Endothelial cell of umbilical vein (primary cell): ENCODE measurements around the gene CTDP1. TPM values are rescaled to one million over a fixed set of nuclear protein-coding genes. Genes with fewer than 3 reads are reported as not detected.

Experiments
- BruUV-seq: library from RNA; stranded (reverse); fragments of 400-500 nt; replicated peaks from 2 replicates; lab custom pipeline; 2021; lab: Mats Ljungman, UMichigan
- CTCF ChIA-PET: fragments of 300-600, 350-600 bp; sonication (Branson Sonifier 250); formaldehyde crosslinking; loops from one replicate; lab custom pipeline; 2021; ENCODE audit warnings: antibody characterized with exemption, inconsistent platforms; lab: Charles Lee
- POLR2A ChIA-PET: fragments of 300-600, 350-600 bp; sonication (Branson Sonifier 250); formaldehyde crosslinking; loops from one replicate; lab custom pipeline; 2021; ENCODE audit warnings: antibody characterized with exemption, inconsistent platforms; lab: Charles Lee
- DNase-seq: peaks from one replicate; pipeline ENCODE4 v3.0.0-alpha.2; 2011; ENCODE audit warnings: low read depth, low spot score
- FAIRE-seq: peaks from 2 replicates; lab custom pipeline; 2011; peaks lifted over from hg19 to GRCh38; lab: Jason Lieb, UNC
- H2AFZ ChIP-seq: 2 replicates; pipeline ENCODE4 v1.6.0; 2012; ENCODE audit warnings: low read depth, low read length, control low read depth, inconsistent platforms
- H3K27ac ChIP-seq: 2 replicates; pipeline ENCODE4 v1.5.1; 2011; ENCODE audit warnings: low read depth, mild to moderate bottlenecking, control low read depth, low read length, moderate library complexity; ENCODE audit not compliant: insufficient read depth
- H3K27me3 ChIP-seq, 2 experiments: 2 replicates each; pipeline versions ENCODE4 v1.6.0 to v1.6.1; 2011; ENCODE audit warnings: low read length in 2 of 2, mixed read lengths in 1 of 2; ENCODE audit not compliant: control insufficient read depth in 2 of 2, insufficient read depth in 2 of 2
- H3K36me3 ChIP-seq, 2 experiments: 2 replicates in 1 of 2; 3 replicates in 1 of 2; pipeline ENCODE4 v1.5.1; 2011; ENCODE audit warnings: low read length in 2 of 2, mild to moderate bottlenecking in 1 of 2, moderate library complexity in 1 of 2; ENCODE audit not compliant: control insufficient read depth in 2 of 2, insufficient read depth in 2 of 2; ENCODE audit errors: extremely low read depth in 1 of 2
- H3K4me1 ChIP-seq: 3 replicates; pipeline ENCODE4 v1.5.1; 2011; ENCODE audit warnings: mild to moderate bottlenecking, low read length; ENCODE audit not compliant: control insufficient read depth, insufficient read depth; ENCODE audit errors: extremely low read depth
- H3K4me2 ChIP-seq: 2 replicates; pipeline ENCODE4 v1.6.1; 2011; ENCODE audit warnings: low read length, control low read depth, mixed read lengths; ENCODE audit not compliant: insufficient read depth
- H3K4me3 ChIP-seq, 3 experiments: fragments of 200-600 bp in 1 of 3; sonication (generic), shearing (Covaris generic) in 1 of 3; replicated peaks in 1 of 3; 2 replicates each; pipeline ENCODE4 v1.5.1; 2011 to 2016; ENCODE audit warnings: control low read depth in 3 of 3, low read length in 3 of 3, mild to moderate bottlenecking in 2 of 3, inconsistent platforms in 1 of 3, low read depth in 1 of 3, moderate library complexity in 1 of 3; ENCODE audit not compliant: insufficient read depth in 1 of 3
- H3K79me2 ChIP-seq: 2 replicates; pipeline ENCODE4 v1.6.0; 2012; ENCODE audit warnings: low read length, inconsistent platforms; ENCODE audit not compliant: control insufficient read depth, insufficient read depth
- H3K9ac ChIP-seq: replicated peaks from 2 replicates; pipeline ENCODE3; 2011; ENCODE audit warnings: low read length, control low read depth; ENCODE audit not compliant: insufficient read depth; ENCODE audit errors: extremely low read depth
- H3K9me1 ChIP-seq: replicated peaks from 3 replicates; pipeline ENCODE4 v1.6.0; 2011; ENCODE audit warnings: mild to moderate bottlenecking, low read length; ENCODE audit not compliant: control insufficient read depth, insufficient read depth; ENCODE audit errors: extremely low read depth
- H3K9me3 ChIP-seq: replicated peaks from 2 replicates; pipeline ENCODE4 v1.5.1; 2012; ENCODE audit warnings: low read length, inconsistent platforms; ENCODE audit not compliant: control insufficient read depth, insufficient read depth
- H4K20me1 ChIP-seq: replicated peaks from 2 replicates; pipeline ENCODE3; 2011; ENCODE audit warnings: mild to moderate bottlenecking, low read length; ENCODE audit not compliant: control insufficient read depth, insufficient read depth; ENCODE audit errors: extremely low read depth
- CTCF ChIP-seq, 2 donors: IDR thresholded peaks; 1 replicate in 1 of 2; 2 replicates in 1 of 2; pipeline ENCODE4 v1.5.1; 2011; ENCODE audit warnings: low read length in 2 of 2, mild to moderate bottlenecking in 2 of 2, moderate library complexity in 2 of 2, control low read depth in 1 of 2, inconsistent platforms in 1 of 2, low read depth in 1 of 2; ENCODE audit not compliant: insufficient read depth in 1 of 2; ENCODE audit errors: extremely low read depth in 1 of 2
- EZH2 ChIP-seq: IDR thresholded peaks from 2 replicates; pipeline ENCODE4 v1.6.1; 2012; ENCODE audit warnings: borderline replicate concordance, low read depth, mild to moderate bottlenecking, moderate library complexity, low read length, inconsistent platforms; ENCODE audit not compliant: severe bottlenecking
- FOS ChIP-seq: IDR thresholded peaks from 2 replicates; pipeline ENCODE4 v1.6.1; 2011; ENCODE audit warnings: mild to moderate bottlenecking, low read length, moderate library complexity, borderline replicate concordance; ENCODE audit not compliant: insufficient read depth
- GATA2 ChIP-seq: IDR thresholded peaks from 2 replicates; pipeline ENCODE4 v1.7.0; 2011; ENCODE audit warnings: low read depth, mild to moderate bottlenecking, moderate library complexity, mixed read lengths, low read length; ENCODE audit not compliant: insufficient read length, insufficient read depth
- JUN ChIP-seq: IDR thresholded peaks from 2 replicates; pipeline ENCODE4 v1.6.1; 2011; ENCODE audit warnings: borderline replicate concordance, low read depth; ENCODE audit not compliant: insufficient read length, insufficient read depth
- MAX ChIP-seq: IDR thresholded peaks from 2 replicates; pipeline ENCODE4 v1.6.1; 2011; ENCODE audit not compliant: insufficient read depth, insufficient read length
- MYC ChIP-seq: IDR thresholded peaks from one replicate; pipeline ENCODE4 v1.6.1; 2011; ENCODE audit warnings: mild to moderate bottlenecking, low read depth, low read length
- POLR2A ChIP-seq: IDR thresholded peaks from 2 replicates; pipeline ENCODE4 v1.6.1; 2012; ENCODE audit warnings: low read depth, mild to moderate bottlenecking, control low read depth, low read length
- POLR2AphosphoS5 ChIP-seq: IDR thresholded peaks from 2 replicates; pipeline ENCODE4 v1.6.1; 2012; ENCODE audit warnings: low read depth, mild to moderate bottlenecking, control low read depth, low read length, moderate library complexity; ENCODE audit not compliant: insufficient read depth
- dilution Hi-C: fragments of 300-500 bp; cut with MboI; formaldehyde crosslinking; loops from one replicate; pipeline ENCODE4 v1.15.0; 2019; ENCODE audit warnings: low sequenced_read_pairs; ENCODE audit not compliant: extremely low pct_ligation_motif_present
- intact Hi-C: fragments of 100-400 bp; cut with micrococcal nuclease; formaldehyde crosslinking; loops from one replicate; pipeline ENCODE4 v1.10.0; 2022
- polyA plus RNA-seq, 4 experiments: library from polyadenylated mRNA; depleted of rRNA in 3 of 4; stranded (reverse) in 3 of 4; unstranded in 1 of 4; fragments of >200 nt; gene quantifications; 2 replicates each; pipeline versions ENCODE4 v1.2.1 to v1.2.3, GENCODE V29; 2011 to 2012; ENCODE audit warnings: missing spikeins in 1 of 4
- total RNA-seq: library from RNA; stranded (reverse); gene quantifications from 2 replicates; pipeline ENCODE4 v1.2.3, GENCODE V29; 2021

CTDP1 gene
- total and polyA plus RNA-seq, 2 donors (not counting 3 experiments of a cell fraction or from before 2014, with no cell fraction given), result 15.3 to 27.6 TPM

GRCh38 chr18:79766308-79766707, 86.7 kb downstream of the CTDP1 start:
- intact Hi-C loops (no loop called here), dilution Hi-C loops (no loop called here)
- CTCF ChIA-PET, result no interaction called here
- Histone ChIP-seq H3K4me3 (no peak overlapping the region), H3K9me3 (no peaks in the 10 kb centered on the region), H4K20me1 (no peaks in the 10 kb centered on the region), H3K27ac (no peak overlapping the region), H3K27me3 (no peaks in the 10 kb centered on the region), H3K9me1 (no peaks in the 10 kb centered on the region), H3K36me3 (no peaks in the 10 kb centered on the region), H3K9ac (no peak overlapping the region), H2AFZ (no peak overlapping the region), H3K4me1 (no peaks in the 10 kb centered on the region), H3K79me2 (no peaks in the 10 kb centered on the region), H3K4me2 (no peak overlapping the region)
- POLR2A ChIA-PET, result no interaction called here
- BruUV-seq, result no TSS peak
- TF ChIP-seq EZH2, result no peak
- FAIRE-seq (no peak), DNase-seq (no peak)

GRCh38 chr18:79768745-79769144, 89.1 kb downstream of the CTDP1 start:
- POLR2A ChIA-PET, result no interaction called here
- no peak for TF ChIP-seq FOS
- no peak for TF ChIP-seq POLR2AphosphoS5
- TF ChIP-seq EZH2, result no peak
- no peak for TF ChIP-seq POLR2A
- TF ChIP-seq MYC, result no peak
- TF ChIP-seq JUN, result no peak
- no peak for TF ChIP-seq GATA2
- TF ChIP-seq MAX, result no peak
- no peak for TF ChIP-seq CTCF (IDR thresholded peaks at IDR 0.05; ENCODE audit: extremely low read depth in 1 of 2, insufficient read depth in 1 of 2, low read depth in 1 of 2, low read length in 2 of 2)
- dilution Hi-C loops, result no loop called here

More at GRCh38 chr18:79768745-79769144, 89.1 kb downstream of the CTDP1 start:
- intact Hi-C loops, result no loop called here
- Histone ChIP-seq H3K9ac (no peak overlapping the region), H3K4me2 (no peak overlapping the region), H3K4me3 (no peak overlapping the region), H3K27ac (no peak overlapping the region), H4K20me1 (no peaks in the 10 kb centered on the region), H2AFZ (no peak overlapping the region), H3K79me2 (no peaks in the 10 kb centered on the region), H3K4me1 (no peaks in the 10 kb centered on the region), H3K36me3 (no peaks in the 10 kb centered on the region), H3K27me3 (no peaks in the 10 kb centered on the region), H3K9me3 (no peaks in the 10 kb centered on the region), H3K9me1 (no peaks in the 10 kb centered on the region)
- no TSS peak for BruUV-seq
- no peak for FAIRE-seq
- CTCF ChIA-PET, result no interaction called here
- DNase-seq, result no peak
